ENCODE results near the gene TRIB2.

TRIB2 gene

DNA sequence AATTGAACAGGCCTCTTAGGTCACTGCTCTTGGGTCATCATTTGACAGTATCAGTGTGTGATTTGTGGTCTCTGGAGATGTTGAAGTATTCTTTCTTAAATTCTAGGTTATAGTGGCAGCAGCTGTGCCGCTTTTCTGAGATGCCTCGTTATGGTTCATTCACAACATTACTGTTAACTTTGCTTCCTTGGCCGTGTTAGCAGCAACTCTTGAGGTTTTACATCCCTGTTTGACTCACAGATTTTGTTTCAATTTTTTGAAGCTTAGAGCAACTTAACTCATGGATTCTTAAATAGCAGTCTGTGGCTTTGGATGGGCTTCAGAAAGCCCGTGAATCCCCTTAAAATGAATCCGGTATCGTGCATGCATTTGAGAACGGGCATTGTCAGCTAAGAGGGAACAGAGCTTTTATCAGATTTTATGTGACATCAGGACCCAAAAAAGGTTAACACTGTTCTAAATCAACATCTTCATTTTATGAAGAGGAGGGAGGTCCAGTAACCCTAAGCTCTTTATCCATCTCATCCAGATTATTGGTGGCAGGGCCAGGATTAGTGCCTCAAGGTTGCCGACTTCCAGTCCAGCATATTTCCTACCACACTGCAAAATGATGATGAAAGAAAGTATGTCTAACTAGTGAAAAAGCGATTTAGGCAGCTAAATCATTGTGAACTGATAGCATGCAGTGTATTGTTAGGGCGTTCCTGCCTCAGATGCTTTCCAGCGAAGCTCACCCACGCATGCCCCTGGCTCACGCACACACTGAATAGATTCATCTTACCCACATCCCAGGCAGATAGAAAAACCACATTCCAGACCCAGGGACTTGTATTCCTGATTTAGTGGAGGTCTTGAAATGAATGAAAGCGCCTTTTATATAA is 5.1 kb downstream of the TRIB2 start:
- DNase-seq, result no peak

DNA sequence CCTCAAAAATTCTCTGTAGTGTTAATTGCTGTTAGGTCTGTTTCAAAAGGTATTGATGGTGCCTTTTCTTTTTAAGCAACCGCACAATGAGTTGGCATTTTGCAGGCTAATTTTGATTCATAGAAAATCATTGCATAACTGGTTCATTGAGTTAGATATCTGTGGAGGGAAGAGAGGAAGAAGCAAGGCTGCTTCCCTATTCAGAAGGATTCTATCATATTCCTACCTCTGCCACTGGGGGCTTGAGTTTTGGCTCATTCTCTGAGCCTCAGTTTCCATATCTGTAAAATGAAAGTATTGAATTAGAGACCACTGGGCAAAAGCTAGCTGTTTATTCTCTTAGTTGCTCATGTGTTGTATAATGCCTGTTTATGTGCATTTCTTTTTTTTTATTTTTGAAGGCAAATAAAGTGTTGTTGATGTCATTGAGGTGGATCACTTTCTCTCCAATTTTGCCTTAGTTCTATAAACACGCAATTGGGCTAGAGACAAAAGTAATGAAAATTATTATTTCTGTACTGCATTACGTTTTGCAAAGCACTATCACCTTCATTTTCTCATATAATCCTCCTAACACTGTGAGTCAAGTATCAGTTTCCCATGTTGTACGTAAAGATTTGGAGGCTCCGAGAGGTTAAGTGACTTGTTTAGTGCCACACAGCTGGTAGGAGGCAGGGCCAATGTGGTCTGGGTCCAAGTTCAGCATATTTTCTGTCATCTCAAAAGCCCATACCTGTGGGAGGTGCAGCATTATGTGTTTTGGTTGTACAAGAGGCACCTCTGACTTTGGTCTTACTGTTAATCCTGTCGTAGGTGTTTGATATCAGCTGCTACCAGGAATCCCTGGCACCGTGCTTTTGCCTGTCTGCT is 5.9 kb downstream of the TRIB2 start:
- no peak for DNase-seq

- DNase-seq, result no peak
Measured at GRCh38 chr2:12723736-12724463, 7.2 kb downstream of the TRIB2 start.

DNA sequence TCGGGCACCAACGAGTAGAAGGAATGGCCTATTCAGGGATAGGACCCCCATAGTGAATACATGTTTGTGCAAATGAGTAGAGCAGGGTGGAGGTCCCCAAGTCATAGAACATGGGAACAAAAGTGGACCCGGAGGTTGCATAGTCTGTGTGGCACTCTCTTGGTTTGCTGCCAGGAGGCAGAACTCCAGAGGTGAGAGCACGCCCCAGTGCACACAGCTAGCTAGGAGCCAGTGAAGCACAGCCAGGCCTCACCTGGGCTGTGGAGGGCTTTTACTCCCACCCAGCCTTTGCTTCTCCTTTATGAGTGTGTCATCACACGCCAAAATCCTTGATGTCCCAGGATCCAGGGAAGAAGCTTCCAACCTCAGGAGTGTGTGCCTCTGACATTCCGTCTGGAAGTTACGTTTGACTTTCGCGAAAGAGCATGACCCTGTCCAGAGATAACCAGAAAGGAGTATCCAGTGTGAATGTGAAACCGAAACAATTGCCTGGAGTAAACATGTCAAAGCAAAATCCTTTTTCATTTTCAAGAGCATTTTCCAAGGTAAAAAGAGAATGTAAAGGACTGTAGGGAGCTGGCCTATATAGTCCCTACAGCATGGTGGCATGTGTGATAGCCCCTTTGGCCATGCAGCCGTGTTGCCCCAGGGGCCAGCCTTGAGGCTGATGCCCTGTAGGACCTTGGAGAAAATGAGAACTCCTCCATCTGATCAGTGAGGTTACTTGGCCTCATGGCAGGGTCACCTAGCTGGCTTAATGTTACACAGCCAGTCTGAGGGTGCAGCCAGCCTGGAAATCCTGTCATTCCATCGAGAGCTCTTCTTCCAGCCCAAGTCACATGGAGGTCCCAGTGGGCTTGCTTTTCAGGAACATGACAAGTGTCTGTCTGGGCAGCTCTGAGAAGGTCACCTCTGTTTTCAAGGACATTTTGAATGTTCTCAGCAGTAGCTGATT is 8.8 kb downstream of the TRIB2 start:
- DNase-seq, result no peak

DNA sequence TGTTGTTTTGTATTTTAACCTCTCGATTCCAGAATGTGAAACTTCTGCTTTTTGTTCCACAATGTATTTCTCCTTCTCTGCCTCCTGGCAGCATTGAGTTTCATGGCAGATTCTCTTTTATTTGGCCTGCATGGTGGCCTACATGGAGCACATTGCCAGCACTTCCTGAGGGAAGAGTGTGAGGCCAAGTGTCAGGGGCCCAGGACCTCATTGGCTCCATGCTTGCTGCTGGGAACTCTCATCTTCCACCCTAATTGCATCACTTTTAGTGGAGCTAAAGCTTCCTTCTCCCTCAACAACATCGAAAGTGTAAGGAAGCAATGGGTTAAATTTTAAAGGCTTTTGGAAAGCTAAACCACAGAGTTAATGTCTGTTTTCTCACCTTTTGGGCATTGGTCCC is 9.5 kb downstream of the TRIB2 start:
- no peak for DNase-seq

DNA sequence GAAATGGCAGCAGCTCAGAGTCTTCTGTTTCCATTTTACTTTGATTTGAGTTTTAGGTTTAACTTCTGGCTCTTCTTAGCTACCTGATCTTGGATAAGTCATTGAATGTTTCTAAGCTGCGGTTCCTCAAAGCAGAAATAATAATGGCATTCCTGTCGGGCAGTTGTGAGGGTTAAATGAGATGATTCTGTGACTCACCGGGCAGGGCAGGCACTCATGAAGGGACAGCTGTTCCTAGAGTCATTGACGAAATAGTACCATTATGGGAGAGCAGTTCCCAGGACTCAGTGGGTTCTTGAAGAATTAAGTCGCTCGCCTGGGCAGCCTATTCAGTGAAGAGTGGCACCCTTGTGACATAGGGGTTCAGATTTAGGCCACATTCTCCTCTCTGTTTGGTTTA is 10.3 kb downstream of the TRIB2 start:
- DNase-seq, result no peak

- DNase-seq, result no peak
Measured at GRCh38 chr2:12727641-12728040, 10.9 kb downstream of the TRIB2 start.

GRCh38 chr2:12728221-12728777 is 11.6 kb downstream of the TRIB2 start:
- DNase-seq, result no peak

GRCh38 chr2:12730265-12730664 is 13.5 kb downstream of the TRIB2 start:
- DNase-seq, result no peak

GRCh38 chr2:12731701-12732280 is 15.1 kb downstream of the TRIB2 start:
- no peak for DNase-seq

GRCh38 chr2:12732651-12733050 is 15.9 kb downstream of the TRIB2 start:
- no peak for DNase-seq

GRCh38 chr2:12733846-12734245 is 17.1 kb downstream of the TRIB2 start:
- peak in 1 of 2 donors; percentile 50 for DNase-seq

DNA sequence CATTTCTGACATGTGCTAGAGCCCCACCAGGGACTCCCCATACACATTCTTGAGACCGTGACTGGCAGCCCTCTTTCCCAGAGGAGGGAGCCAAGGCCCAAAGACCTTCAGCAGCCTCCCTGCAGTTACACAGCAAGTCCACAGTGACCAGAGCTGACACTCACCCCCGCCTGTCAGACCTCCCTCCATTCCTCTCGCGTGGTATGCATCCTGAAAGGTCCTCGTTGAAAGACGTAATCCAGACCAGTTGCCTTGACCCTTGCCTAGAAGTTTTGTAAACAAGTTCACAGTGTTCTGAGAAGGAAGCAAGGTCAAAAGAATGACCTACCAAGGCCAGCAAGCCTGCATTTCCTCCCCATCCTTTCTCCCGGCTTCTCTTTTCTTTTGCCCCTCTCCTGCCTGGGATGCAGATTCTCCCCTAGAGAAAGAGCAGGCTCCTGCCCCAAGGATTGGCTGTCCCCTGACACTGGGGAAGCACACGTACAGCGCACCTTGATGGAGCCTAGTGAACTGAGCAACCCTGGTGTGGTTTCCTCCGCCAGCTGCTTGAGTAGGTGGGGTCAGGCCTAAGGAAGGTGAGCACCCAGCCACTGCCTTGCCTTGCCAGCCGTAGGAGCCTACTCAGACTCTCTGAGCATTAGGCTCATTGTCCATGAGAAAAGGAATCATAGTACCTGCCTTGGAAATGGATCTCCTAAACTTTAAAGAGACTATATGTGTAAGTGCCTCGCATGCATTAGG is 18.3 kb downstream of the TRIB2 start:
- no peak for DNase-seq

DNA sequence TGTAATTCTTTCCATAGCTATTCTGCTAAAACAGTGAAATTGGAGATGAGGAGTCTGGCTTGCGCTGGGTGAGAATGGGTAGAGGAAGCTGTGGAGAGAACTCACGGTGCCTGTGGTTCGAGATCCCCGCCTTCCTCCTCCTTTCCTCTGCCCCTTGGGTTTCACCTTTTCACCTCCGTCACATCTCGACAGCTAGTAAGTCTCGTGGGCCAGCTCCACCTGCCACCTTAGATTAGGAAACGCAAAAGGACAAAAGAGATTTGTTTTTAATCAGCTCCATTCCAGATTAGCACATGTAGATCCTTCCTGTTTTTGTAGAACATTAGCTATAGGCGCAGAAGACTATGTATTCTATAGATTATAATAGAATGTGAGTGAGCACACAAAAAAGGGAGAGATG is 20.6 kb downstream of the TRIB2 start:
- no peak for DNase-seq

DNA sequence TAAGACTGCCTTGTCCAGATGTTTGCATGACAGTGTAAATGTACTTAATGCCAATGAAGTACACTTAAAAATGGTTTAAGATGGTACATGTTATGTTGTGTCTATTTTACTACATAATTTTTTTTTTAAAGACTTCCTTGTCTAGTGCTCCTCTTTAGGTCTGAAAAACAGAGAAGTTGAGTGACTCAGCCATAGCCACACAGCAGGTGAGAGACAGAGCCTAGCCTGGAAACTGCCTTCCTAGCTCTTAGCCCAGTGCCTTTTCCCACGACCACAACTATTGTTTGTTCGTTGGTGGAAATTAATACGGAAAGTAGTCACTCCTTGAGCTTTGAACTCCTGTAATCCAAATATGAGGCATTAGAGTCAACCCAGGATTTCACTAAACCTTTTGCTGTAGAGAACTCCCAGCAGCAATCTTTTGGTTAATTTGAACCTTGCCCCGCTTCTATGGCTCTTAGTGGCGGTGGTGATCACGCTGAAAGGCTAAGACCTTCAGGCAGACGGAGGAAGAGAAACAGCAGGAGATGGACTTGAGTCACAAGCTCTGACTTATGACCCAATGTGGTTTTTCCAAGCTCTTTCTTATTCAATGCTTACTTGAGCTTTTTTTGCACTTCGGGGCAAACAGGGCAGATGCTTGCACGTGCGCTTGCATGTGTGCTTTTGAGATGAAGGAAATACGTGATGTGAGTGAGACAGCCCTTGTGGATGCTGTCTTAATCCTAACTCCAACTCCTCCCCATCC is 21.2 kb downstream of the TRIB2 start:
- DNase-seq, result no peak

DNA sequence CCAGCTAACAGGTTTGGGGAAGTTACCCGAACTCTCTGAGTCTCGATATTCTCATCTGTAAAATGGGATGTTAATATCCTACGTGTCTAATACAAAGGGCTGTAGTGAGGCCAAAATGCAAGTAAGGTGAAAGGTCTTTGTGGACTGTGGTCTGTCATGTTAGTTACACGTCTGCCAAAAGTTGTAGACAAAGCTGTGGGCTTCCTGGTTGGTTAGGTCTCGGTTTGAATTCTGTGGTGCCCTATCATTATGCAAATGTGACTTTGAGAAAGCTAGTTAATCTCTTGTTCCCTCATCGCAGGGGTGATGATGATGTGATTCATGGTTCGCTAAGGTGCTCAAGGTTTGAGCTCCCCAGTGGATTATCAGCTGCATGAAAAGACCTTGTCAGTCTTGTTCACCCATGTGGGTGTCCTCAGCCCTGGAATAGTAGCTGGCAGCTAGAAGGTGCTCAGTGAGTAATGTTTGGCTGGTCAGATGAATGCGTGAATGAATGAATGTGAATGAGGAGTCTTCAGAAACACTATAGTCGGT is 23.1 kb downstream of the TRIB2 start:
- DNase-seq, result no peak

DNA sequence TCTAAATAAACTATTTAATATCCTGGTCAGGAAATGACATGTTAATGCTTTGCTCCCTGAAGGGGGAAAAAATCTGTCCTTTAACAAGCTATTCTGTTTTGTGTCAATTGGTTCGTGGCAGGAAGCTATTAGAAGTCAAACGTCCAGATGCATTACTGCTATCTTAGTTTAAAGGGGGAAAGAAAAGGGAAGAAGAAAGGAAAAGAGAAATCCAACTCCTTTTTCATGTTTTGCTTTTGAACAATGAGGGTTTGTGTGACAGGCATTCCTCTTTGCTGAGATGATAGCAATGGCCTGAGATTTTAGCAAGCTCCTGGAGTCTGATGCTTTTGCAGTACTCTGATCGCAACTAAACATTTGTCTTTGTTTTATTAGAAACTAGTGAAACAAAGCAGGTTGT is 24.6 kb downstream of the TRIB2 start:
- peak in 1 of 2 donors; percentile 22 for DNase-seq

DNA sequence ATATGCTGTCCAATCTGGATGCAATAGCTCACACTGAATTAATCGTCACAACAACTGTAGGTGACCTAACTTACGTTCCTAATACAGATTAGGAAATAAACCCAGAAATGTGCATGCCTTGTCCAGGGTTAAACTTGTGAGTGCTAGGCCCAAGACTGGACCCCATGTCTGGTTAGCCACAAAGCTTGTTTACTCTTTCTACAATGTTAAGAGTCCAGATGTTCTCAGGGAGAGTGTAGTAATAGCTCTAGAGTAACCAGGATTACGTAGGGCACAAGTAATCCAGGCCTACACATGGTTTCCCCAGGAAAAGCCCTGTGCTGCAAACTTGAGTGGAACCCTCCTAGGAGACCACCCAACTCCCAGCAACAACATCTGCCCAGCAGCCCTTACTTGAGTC is 26.2 kb downstream of the TRIB2 start:
- no peak for DNase-seq

DNA sequence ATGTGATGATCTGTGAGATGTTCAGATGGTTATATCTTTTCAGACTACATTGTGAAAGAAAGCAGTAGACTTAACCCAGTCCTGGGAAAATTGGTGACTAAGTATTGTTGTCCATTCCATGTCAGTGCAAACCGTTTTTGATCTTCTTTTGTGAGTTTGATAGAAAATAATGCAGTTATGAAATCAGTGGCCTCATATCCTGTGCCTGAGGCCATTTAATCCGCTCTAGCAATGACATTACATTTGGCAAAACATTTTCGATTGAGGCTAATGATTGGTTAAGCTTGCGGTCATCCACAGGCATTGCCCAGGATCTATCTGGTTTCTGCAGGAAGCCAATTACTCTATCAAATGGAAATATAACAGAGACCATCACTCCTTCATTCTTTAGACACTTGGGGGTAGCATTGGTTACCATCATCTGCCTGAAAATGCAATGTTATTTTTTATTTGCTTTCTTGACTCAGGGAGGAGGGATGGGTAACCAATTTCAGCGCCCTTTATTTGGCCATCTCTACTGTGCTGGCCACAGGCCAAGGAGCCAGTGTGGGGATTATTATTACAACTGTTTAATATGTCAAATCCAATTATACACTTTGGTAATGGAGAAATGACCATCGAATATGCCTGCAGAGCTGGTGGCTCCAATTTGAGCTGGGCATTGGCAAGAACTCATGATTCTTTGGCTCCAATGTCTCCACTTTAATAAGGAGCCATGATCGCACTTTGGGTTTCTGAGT is 33.6 kb downstream of the TRIB2 start:
- DNase-seq, result no peak
